ENCODE data around the gene GUCY1A2. TPM values are rescaled to one million over a fixed set of nuclear protein-coding genes. Genes with fewer than 3 reads are reported as not detected.

GUCY1A2 gene
- total and polyA plus RNA-seq, 2 donors (not counting 3 experiments of a cell fraction or from before 2014, with no cell fraction given): 0.02 to 0.03 TPM

GRCh38 chr11:106624377-106624776 is 393.9 kb downstream of the GUCY1A2 start:
- no peaks in the 10 kb centered on the region for H3K9me1 ChIP-seq (replicated peaks; ENCODE audit: control insufficient read depth, extremely low read depth, insufficient read depth, low read length)
- BruUV-seq (replicated peaks): no TSS peak
- H3K4me1 ChIP-seq (ENCODE audit: control insufficient read depth, extremely low read depth, insufficient read depth, low read length): no peaks in the 10 kb centered on the region
- no peaks in the 10 kb centered on the region for H3K9me3 ChIP-seq (replicated peaks; ENCODE audit: control insufficient read depth, insufficient read depth, low read length)
- H3K36me3 ChIP-seq (ENCODE audit: control insufficient read depth in 2 of 2, extremely low read depth in 1 of 2, insufficient read depth in 2 of 2, low read length in 2 of 2): no peaks in the 10 kb centered on the region
- H4K20me1 ChIP-seq (replicated peaks; ENCODE audit: control insufficient read depth, extremely low read depth, insufficient read depth, low read length): no peaks in the 10 kb centered on the region
- H3K9ac ChIP-seq (replicated peaks; ENCODE audit: extremely low read depth, insufficient read depth, low read length): no peak overlapping the region
- FAIRE-seq (no peak), DNase-seq (ENCODE audit: low read depth, low spot score) (no peak)
- no peak overlapping the region for H3K27ac ChIP-seq (ENCODE audit: insufficient read depth, low read depth, low read length)
- no peak overlapping the region for H2AFZ ChIP-seq (ENCODE audit: low read depth, low read length)
- no peaks in the 10 kb centered on the region for H3K79me2 ChIP-seq (ENCODE audit: control insufficient read depth, insufficient read depth, low read length)
- dilution Hi-C loops (cut with MboI; ENCODE audit: extremely low pct_ligation_motif_present, low sequenced_read_pairs): no loop called here
- H3K4me3 ChIP-seq (replicated peaks in 1 of 3; ENCODE audit: insufficient read depth in 1 of 3, low read depth in 1 of 3, low read length in 3 of 3): no peak overlapping the region
- TF ChIP-seq EZH2 (IDR thresholded peaks at IDR 0.05; ENCODE audit: borderline replicate concordance, low read depth, low read length, severe bottlenecking): no peak
- TF ChIP-seq JUN (IDR thresholded peaks at IDR 0.05; ENCODE audit: borderline replicate concordance, insufficient read depth, insufficient read length, low read depth): no peak
- no peak for TF ChIP-seq GATA2 (IDR thresholded peaks at IDR 0.05; ENCODE audit: insufficient read depth, insufficient read length, low read depth, low read length)
- no peak for TF ChIP-seq POLR2AphosphoS5 (IDR thresholded peaks at IDR 0.05; ENCODE audit: insufficient read depth, low read depth, low read length)
- no peak for TF ChIP-seq MAX (IDR thresholded peaks at IDR 0.05; ENCODE audit: insufficient read depth, insufficient read length)
- no peak for TF ChIP-seq CTCF (IDR thresholded peaks at IDR 0.05; ENCODE audit: extremely low read depth in 1 of 2, insufficient read depth in 1 of 2, low read depth in 1 of 2, low read length in 2 of 2)
- no peak for TF ChIP-seq FOS (IDR thresholded peaks at IDR 0.05; ENCODE audit: borderline replicate concordance, insufficient read depth, low read length)
- no peak for TF ChIP-seq MYC (IDR thresholded peaks at IDR 0.05; ENCODE audit: low read depth, low read length)
- TF ChIP-seq POLR2A (IDR thresholded peaks at IDR 0.05; ENCODE audit: low read depth, low read length): no peak
- CTCF ChIA-PET: no interaction called here
- H3K4me2 ChIP-seq (ENCODE audit: insufficient read depth, low read length): no peak overlapping the region
- H3K27me3 ChIP-seq (ENCODE audit: control insufficient read depth in 2 of 2, insufficient read depth in 2 of 2, low read length in 2 of 2): no peaks in the 10 kb centered on the region
- intact Hi-C loops (cut with micrococcal nuclease): no loop called here
- POLR2A ChIA-PET: no interaction called here
